ENCODE results near the gene CRIM1.

Gene CRIM1

DNA sequence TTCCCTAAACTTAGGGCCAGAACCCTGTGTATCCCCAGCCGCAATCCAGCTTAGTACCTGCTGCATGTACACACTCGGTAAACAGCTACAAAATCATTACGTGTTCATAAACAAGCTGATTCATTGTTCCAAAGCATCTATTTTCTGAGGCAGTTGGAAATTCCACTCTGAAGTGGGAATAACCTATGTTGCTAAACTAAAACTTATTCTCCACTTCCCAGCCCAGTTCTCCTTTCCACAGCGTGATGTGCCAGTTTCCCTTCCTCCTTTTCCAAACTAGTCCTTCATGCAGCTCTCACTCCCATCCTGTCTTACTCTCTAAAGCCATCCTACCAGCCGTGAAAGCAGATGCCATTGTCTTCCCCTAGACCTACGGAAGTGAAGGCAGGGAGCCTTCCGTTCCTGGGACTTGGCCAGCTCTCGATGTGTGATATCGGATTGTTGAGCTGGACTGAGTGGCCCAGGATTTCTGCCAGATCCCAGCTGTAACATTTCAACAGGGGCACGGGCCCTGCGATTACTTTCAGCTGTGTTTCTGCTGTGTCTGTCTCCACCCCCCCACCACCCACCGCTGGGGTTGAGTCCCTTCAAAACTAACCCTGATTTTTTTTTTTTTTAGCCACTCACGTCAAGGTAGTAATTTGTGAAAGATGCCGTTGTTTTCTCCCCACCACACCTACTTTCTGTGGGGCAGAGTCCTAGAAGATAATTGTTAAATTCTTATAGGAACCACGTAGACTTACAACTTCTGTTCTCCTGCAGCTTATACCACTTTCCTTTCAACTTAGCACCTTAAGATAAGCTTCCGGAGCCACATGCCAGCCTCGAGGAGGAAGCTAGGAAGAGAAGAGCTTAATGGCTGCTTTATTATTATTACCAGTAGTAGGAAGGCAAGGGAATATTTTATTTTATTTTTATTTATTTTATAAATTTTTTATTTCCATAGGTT lies 100.9 kb downstream of the CRIM1 start:
- DNase-seq (ENCODE audit: low read depth) = no peak

DNA sequence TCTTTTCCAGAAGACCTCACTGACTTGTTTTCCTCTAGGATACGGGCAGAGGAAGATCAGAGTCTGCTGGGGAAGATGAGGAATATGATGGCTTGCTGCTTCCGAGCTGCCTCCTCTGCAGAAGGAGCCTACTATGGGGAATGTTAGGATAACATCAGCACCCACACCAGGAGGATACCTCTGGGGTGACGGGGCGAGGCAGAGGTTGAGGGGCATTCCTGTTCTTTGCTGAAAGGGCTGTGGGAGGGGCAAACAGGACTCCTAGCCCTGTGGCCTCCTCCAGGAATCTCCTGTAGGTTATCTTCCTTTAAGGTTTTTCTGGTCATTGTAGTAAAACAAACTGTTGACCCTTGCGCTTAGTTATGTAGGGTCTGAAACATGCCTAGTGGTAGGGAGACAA lies 102.5 kb downstream of the CRIM1 start:
- no peak for DNase-seq (ENCODE audit: low read depth)

DNA sequence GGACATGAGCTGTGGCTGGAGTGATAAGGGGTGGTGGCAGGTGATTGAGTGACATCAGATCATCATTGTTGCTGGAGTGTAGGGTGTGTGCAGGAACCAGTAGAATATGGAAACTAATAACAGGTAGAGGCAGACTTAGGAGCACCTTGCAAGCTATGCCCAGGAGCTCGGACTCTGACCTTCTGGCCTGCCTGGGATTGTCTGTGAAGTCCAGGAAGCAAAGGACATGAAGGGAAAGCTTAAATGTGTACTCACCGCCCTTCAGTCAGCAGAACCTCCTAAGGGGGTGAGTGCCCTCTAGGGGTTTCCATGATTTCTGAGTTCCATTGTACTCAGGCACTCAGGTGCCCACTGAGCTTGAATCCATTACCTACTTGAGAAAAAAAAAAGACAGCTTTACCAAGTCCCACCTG lies 104.2 kb downstream of the CRIM1 start:
- DNase-seq (ENCODE audit: low read depth) = no peak

DNA sequence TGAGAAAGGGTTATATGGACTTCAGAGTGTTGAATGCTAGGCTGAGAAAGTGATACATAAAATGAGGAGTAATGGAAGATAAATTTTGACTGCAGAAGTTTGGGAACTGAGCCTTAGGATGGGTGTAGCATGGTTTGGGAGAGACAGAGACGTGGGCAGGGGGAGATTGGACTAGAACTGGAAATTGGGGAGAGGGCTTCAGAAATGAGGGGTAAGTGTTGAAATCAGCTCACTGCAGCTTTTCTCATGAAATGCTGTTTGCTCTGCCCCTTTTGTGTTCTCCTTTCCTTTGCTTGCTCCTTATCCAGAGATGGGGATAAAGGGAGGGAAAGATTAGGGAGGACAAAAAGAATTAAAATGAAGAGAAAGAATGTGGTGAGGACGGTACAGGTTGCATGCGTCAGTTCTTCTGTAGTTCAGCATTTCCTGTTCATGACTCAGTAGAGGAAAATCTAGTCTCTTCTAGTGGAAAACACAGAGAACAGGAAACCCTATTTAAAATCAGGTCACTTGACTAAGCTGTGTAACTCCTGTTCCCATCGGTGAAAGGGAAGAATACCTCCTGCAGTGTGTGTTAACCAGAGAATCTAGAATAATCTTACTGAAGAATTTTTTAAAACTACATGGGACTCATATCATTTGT lies 105.6 kb downstream of the CRIM1 start:
- DNase-seq (ENCODE audit: low read depth) = no peak

DNA sequence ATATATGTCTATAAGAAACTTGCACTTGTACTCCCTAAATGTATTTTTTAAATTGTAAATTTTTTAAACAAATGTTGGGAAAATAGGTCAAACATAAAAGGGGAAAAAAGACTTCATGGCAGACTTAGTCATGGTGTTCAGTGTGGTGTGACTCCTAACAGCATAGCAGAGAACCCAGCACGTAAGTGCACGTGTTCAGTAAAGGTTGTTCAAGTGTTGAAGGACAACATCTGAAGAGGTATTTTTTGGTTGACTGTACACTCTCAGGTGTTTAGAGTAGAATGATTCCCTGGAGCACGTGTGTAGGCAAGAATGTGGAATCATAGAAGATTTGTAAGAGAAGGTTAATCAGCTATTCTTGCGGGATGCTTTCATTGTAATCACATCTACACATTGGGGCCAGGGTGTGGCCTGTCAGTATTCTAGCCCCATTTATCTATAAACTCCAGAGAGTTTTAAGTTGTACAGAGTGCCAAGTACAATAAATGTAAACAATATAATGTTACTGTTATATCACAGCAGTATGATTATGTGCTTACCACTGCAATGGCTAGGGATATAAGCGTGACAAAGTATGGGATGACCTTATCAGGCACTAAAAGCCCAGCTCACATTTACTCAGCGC lies 106.8 kb downstream of the CRIM1 start:
- DNase-seq (ENCODE audit: low read depth) = no peak

DNA sequence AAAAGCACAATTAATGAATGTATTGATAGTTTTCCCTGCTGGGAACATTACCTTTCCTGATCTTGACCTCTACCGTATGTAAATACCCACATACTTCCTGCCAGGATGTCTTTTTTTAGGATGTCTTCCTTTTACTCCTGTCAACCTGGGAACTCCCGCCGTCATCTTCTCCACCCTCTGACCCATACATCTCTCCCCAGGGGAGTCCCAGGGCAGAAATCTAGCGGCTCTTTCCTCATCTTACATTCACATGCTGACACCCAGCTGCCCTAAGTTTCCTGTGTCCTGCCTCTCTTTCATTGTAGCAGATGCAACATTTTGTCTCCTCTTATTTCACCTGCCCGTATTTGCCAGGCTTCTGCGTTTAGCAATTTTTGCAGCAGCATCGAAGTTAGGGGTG lies 107.8 kb downstream of the CRIM1 start:
- DNase-seq (ENCODE audit: low read depth) = no peak

DNA sequence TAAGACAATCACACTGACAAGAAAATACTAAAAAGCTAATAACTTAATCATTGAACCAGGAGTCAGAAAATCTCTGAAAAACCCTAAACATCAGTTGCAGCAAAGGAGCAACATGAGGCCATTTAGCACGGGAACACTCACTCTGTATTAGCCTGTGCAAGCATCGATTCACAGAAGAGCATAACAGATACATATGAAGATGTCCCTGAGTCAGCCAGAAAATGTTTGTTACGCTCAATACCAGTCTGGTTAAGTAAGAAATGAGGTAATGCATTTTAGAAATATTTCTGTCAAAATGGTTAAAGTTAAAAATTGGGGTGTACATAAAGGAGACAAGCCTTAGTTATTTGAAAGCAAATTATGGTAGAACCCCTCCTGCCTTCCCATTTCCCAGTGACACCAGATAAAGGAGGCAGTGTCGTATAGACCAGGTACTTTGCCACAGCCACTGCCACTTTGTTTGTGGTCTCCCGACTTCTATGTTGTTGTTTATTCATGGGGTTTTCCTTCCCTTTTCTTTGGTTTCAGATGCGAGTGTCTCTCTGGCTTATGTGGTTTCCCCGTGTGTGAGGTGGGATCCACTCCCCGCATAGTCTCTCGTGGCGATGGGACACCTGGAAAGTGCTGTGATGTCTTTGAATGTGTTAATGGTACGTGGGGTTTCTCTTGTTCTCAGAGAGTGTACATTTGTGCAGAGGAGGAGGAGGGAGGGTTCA lies 108.6 kb downstream of the CRIM1 start:
- DNase-seq (ENCODE audit: low read depth) = no peak

DNA sequence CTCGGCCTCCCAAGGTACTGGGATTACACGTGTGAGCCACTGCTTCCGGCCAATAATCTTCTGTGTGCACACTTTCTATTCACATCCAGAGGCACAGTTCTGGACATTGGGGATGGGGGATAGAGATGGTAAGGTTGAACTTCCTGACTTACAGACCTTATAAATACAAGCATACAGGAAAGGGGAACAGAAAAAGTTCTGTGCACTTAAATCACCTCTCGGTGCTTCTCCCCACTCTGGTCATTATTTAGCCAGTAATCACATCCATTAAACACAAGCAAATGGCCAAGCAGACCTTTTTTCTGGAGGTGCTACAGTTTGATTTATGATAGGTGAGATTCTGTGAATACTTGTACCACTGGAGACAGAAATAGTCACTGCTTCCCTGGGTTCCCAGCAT lies 110.6 kb downstream of the CRIM1 start:
- DNase-seq (ENCODE audit: low read depth) = no peak

DNA sequence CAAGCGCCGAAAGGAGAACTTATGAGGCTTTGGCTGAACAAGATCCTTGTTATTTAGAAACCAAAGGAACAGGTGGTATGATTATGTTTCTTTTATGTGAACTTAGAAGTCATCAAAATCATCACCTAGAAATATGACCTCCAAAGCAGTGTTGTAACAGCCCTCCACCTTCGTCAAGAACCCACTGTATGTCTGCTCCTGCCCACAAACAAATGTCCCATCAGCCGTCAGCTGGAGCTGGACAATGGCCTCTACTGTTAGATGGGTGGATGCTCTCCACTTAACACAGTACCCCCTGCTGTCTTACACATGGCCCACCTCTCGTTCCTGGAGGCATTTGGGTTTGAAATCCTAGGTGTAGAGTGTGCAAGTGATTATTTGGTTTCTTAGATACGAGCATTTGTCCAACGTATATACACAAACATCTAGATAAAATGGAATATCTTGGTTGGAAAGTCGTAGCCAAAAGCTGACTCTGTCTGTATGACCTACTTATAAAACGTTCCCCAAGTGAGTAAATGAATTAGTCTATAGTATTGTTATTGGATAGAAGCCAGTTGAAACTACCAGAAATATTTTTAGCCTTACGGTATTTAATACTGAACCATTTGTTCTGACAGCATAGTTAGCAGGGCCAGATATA lies 113.0 kb downstream of the CRIM1 start:
- no peak for DNase-seq (ENCODE audit: low read depth)

DNA sequence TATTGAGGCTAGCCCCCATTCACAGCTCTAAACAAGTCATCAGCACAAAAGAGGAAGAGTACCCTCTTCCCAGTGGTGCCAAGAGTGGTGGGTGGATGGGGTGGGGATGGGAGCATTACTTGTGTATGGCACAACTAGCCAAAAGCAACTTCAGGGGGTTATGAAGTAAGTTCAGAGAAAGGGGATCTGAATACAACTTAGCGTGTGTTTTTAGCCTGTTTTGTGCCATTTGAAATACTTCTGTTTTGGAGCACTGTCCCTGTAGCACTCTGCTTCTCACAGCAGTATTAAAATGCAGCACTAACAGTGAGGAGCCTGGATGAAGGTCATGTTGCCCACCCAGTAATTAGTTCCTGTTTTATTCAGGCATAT lies 113.5 kb downstream of the CRIM1 start:
- no peak for DNase-seq (ENCODE audit: low read depth)

DNA sequence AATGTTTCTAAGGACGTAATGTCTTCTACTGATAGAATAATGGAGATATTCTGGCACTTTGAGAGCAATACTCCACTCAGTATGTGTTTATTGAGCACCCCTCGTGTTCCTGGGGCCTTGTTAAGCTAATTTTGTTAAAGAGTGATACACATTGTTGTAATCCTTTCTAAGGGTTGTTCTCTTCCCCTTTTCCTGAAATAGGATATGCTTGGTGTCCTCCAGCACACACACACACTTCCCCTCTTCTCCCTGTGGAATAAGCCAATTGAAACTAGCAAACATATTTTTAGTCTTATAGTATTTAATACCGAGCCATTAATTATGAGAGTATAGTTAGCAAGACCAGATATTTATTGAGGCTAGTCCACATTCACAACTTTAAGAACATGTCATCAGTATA lies 114.1 kb downstream of the CRIM1 start:
- no peak for DNase-seq (ENCODE audit: low read depth)

DNA sequence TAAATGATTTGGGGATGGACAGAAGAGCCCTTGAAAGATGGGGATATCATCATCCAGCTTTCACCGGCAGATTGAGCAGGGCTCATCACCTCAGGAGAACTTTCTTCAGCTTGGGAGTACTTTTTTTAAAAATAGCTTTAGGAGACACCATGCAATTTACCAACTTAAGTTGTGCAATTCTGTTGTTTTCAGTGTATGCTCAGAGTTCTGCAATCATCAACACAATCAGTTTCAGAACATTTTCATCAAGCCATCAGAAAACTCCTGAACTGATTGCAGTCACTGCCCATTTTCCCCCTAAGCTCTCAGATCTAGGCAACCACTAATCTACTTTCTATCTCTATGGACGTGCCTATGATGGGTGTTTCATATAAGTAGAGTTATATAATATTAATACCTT lies 117.7 kb downstream of the CRIM1 start:
- DNase-seq (ENCODE audit: low read depth) = no peak

DNA sequence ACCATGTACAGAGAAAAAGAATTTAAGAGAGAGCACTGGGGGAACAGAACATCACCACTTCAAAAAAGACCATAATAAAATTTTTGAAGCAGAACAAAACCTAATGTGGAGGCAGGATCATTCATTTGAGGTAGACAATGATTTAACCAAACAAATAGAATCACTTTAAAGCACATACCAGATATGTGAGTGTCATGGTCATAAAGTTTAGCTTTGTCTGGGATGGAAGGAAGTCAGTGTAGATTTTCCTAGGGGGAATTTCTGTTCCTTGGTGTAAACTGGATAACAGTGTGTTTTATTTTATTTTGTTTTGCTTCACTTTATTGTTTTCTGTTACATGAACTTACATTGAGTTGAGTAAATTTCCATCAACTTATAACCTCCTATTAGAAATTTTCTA lies 120.8 kb downstream of the CRIM1 start:
- no peak for DNase-seq (ENCODE audit: low read depth)

DNA sequence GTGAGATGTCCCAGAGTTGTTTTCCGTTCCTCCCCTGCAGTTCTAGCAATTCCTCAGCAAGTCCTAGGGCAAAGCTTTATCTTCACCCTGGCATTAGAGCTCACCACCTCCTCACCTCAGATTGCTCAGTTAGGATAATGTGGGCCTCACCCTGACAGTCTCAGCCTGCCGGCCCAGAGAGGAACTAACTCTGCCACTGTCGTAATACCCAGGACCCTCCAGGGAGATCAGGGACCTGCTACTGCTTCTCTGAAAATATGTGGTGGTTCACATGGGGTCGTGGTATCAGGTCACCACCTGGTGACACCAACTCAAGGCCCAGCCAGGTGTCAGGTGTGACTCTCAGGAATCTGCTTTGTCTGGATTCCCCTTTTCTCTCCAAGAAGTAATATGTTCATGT lies 121.7 kb downstream of the CRIM1 start:
- no peak for DNase-seq (ENCODE audit: low read depth)

DNA sequence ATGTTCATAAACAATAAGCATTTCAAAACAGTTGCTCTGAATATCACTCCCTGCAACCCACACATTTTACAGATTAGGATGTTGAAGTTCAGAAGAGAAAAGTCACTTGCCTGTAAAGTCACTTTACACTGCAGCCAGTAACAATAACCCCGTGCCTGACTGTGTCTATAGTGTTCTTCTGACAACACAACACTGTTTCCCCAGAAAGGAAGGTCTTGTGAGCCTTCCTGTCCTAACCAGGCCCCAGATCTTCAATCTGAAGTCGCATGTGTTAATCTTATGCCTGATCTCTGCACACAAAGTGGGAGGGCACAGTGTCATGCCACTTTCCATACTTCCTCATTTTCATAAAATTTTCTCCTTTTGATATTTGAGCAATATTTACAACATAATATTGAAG lies 122.2 kb downstream of the CRIM1 start:
- DNase-seq (ENCODE audit: low read depth) = no peak

DNA sequence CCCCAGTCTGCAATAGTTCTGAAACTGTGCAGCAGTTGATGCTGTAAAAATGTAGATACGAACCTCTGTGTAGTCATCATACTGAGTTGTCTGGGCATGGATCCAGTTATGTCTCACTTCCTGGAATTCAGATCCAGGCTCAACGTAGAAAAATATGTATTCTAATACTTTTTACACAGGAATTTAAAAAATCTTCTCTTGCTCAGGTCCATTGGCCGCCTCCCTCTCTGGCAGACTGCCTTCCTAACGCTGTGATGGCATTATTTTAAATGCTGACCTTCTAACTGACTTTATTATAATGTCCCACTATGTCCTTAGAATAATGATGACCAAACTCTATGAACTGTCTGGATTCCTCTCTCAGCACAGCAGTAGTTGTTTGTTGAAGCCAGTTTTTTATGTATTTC lies 122.8 kb downstream of the CRIM1 start:
- DNase-seq (ENCODE audit: low read depth) = no peak

DNA sequence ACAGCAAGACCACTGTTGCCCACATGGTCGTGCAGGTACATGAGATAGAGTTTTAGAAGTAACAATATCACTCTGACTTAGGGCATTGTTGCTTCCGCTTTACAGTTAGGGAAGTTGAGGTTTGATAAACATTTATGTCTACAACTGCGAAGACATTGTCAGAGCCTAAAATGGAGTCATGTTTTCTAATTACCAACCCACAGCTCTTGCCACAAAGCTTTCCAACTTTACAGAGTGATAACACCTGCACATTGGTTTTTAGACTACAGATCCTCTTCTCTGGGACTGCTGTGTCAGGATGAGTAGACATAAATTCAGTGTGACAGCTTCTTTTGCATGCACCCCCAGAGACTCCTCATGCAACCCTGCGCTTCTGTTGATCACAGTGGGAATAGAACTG lies 123.4 kb downstream of the CRIM1 start:
- DNase-seq (ENCODE audit: low read depth) = no peak

DNA sequence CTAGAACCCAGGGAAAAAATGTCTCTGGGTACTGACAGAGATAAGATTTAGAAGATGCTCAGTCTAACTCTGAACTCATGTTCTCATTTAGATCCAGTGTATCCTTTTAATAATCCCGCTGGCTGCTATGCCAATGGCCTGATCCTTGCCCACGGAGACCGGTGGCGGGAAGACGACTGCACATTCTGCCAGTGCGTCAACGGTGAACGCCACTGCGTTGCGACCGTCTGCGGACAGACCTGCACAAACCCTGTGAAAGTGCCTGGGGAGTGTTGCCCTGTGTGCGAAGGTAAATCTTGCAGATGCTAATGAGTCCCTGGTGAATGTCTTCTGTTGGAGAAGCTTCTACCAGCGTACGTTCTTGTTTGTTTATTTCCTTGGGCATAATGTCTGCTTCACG lies 123.8 kb downstream of the CRIM1 start:
- DNase-seq (ENCODE audit: low read depth) = no peak

DNA sequence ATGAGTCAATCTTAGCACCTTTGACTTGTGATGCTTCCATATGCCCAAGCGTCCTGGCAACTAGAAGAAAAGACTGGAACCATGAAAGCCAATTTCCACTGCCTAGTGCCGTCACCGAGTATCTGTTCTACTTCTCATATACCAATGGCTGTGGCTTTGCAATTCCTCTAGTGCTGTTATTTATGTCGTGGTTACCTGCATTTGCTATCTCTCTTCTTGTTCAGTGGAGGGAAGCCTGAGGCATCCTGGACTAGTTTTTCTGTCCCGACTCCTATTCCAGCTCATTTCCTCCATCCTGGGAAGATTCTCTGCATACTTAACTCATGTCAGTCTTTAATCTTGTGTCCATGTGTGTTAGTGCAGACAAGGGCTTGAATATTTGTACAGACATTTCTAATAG lies 124.5 kb downstream of the CRIM1 start:
- no peak for DNase-seq (ENCODE audit: low read depth)

DNA sequence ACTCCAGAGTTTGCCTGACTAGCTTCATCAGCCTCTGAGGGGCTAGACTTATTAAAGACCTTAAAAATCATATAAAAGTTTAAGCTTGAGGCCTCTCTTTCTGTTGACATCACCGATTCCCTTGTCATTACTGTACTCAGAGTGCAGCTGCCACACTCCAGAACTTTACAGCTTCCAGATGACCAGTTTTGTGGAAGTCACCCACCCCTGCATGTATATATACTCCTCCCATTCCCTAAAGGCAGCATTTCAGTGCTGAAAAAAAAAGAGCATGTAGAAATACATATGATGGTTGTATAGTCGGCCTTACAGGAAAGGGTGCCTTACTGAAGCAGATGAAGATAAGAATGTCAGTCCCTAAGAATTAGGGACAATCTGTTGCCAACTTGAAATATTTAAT lies 125.1 kb downstream of the CRIM1 start:
- no peak for DNase-seq (ENCODE audit: low read depth)

DNA sequence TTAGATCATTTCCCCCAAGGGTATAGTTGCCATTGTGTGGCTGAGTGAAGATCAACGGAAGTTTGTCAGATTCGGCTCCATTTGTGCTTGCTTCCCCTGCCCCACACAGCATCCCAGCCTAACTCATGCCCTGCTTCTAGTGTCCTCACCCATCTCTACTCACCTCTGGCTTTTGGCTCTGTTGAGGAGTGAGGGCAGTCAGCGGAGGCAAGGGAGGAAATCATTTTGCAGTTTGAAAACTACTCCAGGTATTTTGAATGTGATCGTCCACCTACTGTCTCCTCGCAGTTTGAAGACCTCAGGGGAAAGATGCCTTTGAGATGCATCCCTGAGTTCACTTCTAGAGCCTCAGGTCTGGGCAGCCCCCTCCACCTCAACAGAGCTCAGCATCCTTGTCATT lies 126.1 kb downstream of the CRIM1 start:
- DNase-seq (ENCODE audit: low read depth) = no peak

DNA sequence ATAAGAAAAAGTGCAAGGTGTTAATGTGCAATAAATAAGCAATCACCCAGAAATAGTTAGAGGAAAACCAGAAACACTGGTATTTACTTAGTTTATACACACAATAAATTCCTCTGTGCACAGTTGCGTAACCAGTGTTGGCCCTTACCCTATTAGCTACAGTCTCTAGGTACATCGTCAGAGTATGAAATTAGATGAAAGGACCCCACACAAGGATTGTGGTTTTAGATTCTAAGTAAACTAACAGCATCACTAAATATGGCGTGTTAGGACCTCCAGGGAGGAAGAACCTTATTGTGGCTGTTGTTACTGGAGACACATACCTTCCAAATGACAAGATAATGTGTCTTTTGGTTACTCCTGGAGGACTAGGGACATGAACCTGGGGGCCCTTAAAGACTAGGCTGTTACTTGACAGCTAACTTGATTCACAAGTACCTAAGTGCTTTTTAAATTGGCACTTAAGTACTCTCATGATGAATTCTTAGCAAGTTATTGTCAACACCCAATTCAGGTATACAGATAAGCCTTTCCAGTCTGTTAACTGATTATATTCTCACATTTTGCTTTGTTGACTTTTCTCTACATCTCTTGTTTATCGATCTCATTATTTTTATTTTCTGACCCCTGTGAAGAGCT lies 127.1 kb downstream of the CRIM1 start:
- no peak for DNase-seq (ENCODE audit: low read depth)

All from stimulated activated CD8-positive, alpha-beta memory T cell treated with anti-CD3 and anti-CD28 coated beads, Interleukin-7, amount 100 ng/mL, for 24 hours (primary cell).